Urothelium cell line (cell line): ENCODE results near the gene RAB10.
"Not testable (repeated sequence)": the region's sequence is repeated elsewhere in the genome, so short reads cannot be mapped to it uniquely, and the experiment has no call there.

ENCODE experiments used
- DNase-seq: peaks from one replicate; pipeline ENCODE4 v3.0.0; 2011; ENCODE audit warnings: low spot score, mixed read lengths
- FAIRE-seq: peaks from 2 replicates; lab custom pipeline; 2011; peaks lifted over from hg19 to GRCh38; lab: Jason Lieb, UNC

Gene RAB10

GRCh38 chr2:26054598-26055348 lies 20.9 kb downstream of the RAB10 start:
- FAIRE-seq (no peak), DNase-seq (no peak)

- no peak for FAIRE-seq
- no peak for DNase-seq
These were observed 24.5 kb downstream of the RAB10 start for GRCh38 chr2:26058390-26058789.

GRCh38 chr2:26059542-26059941 lies 25.7 kb downstream of the RAB10 start:
- DNase-seq (no peak), FAIRE-seq (no peak)

GRCh38 chr2:26061539-26061938 lies 27.7 kb downstream of the RAB10 start:
- no peak for FAIRE-seq
- no peak for DNase-seq

- DNase-seq = no peak
- FAIRE-seq = no peak
These were observed 31.0 kb downstream of the RAB10 start for GRCh38 chr2:26064846-26065245.

- DNase-seq (no peak), FAIRE-seq (no peak)
These were observed 33.5 kb downstream of the RAB10 start for GRCh38 chr2:26067186-26067974.

- DNase-seq (no peak), FAIRE-seq (no peak)
These were observed 34.2 kb downstream of the RAB10 start for GRCh38 chr2:26067980-26068507.

GRCh38 chr2:26068602-26069298 lies 34.9 kb downstream of the RAB10 start:
- FAIRE-seq (no peak), DNase-seq (peak; percentile 71)

- FAIRE-seq (no peak), DNase-seq (no peak)
These were observed 36.8 kb downstream of the RAB10 start for GRCh38 chr2:26070730-26071129.

GRCh38 chr2:26072925-26073768 lies 39.3 kb downstream of the RAB10 start:
- FAIRE-seq = no peak
- DNase-seq = no peak

GRCh38 chr2:26073830-26074229 lies 39.9 kb downstream of the RAB10 start:
- FAIRE-seq = no peak

GRCh38 chr2:26074676-26075075 lies 40.8 kb downstream of the RAB10 start:
- FAIRE-seq (no peak), DNase-seq (no peak)

More at GRCh38 chr2:26073830-26074229, 39.9 kb downstream of the RAB10 start:
- DNase-seq = no peak

GRCh38 chr2:26075173-26075572 lies 41.3 kb downstream of the RAB10 start:
- no peak for DNase-seq
- no peak for FAIRE-seq

- no peak for FAIRE-seq
- DNase-seq = no peak
These were observed 42.2 kb downstream of the RAB10 start for GRCh38 chr2:26076001-26076587.

GRCh38 chr2:26077291-26077690 lies 43.4 kb downstream of the RAB10 start:
- FAIRE-seq = no peak

GRCh38 chr2:26078939-26079338 lies 45.1 kb downstream of the RAB10 start:
- DNase-seq (no peak), FAIRE-seq (no peak)

More at GRCh38 chr2:26077291-26077690, 43.4 kb downstream of the RAB10 start:
- no peak for DNase-seq

GRCh38 chr2:26080356-26080755 lies 46.5 kb downstream of the RAB10 start:
- no peak for FAIRE-seq

GRCh38 chr2:26080925-26081324 lies 47.0 kb downstream of the RAB10 start:
- DNase-seq = not testable (repeated sequence)

More at GRCh38 chr2:26080356-26080755, 46.5 kb downstream of the RAB10 start:
- DNase-seq = no peak

GRCh38 chr2:26081556-26081955 lies 47.7 kb downstream of the RAB10 start:
- FAIRE-seq (no peak), DNase-seq (no peak)

More at GRCh38 chr2:26080925-26081324, 47.0 kb downstream of the RAB10 start:
- FAIRE-seq = peak; percentile 74

GRCh38 chr2:26086155-26086637 lies 52.3 kb downstream of the RAB10 start:
- FAIRE-seq = no peak
- DNase-seq = peak; percentile 12
